ENCODE measurements around the gene HIBCH.
"Not testable (repeated sequence)": the region's sequence is repeated elsewhere in the genome, so short reads cannot be mapped to it uniquely, and the experiment has no call there.

The HIBCH gene

DNA sequence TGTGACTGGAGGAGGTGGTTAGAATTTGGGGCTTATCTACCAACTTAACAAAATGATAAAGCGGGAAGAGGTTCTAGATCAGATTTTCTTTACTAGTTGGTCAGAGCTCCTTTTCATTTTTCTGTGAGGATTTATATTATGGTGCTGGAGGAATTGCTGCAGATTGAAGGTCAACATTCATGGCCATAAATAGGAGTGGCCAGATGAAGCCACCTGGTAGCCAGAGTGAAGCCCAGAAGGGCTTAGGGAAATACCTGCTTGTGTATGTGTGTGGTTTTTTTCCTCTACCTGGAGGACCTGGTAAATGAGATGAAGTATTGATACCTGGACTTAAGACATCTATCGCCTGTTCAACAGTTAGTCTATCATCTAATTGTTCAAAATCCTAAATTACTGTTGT is 134.2 kb downstream of the HIBCH start:
- no peak for DNase-seq

DNA sequence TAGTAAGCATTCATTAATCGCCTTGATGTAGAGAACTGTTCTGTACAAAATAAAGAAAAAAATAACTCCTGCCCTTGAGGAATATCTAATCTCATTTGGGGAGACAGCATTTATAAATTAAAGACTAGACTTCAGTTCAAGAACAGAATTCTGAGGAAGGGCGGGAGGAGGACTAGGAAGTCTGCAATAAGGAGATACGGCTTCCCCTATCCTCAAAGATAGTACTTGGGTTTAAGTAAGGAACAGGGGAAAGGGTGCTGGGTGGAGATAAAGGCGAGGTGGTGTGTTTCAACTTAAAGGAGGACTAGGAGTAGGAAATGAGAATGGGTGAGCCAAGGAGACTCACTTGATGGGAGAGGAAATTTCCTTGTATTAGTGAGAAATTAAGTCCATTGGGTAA is 135.2 kb downstream of the HIBCH start:
- no peak for DNase-seq

DNA sequence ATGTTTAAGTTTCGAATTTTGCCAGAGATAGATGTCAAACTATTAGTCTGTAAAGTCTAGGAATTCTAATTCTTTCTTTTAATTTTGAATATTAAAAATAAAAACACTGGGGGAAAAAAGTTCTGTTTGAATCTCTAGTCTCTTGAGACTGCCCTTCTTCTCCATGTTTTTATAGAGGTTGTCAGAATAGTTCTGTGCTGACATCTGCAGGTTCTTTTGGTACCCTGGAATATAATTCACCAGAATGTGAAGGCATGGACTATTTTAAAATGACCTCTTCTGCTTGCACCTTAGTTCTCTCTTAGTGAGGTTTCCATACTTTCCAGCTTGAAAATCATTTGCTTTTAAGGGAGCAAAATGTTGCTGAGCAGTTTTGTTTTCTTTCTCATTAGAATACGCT is 136.1 kb downstream of the HIBCH start:
- no peak for DNase-seq

DNA sequence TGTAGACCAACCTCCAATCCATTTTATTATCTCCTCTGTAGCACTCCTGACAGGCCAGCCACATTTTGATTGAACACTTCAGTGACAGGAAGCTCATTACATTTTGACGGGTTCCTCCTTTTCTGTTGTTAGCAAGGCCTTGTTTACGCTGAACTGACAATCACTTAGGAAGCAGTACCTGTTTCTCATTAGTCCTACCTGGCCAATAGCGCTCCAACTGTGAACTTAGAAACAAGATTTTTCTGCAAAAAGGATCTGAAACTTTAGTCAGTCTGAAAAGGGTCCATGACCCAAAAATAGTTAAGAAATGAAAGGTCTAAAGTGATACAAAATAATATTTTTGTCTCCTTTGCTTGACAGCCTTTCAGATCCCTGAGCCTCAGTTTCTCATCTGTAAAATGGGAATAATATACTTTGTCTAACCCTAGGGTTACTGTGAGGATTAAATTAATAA is 137.5 kb downstream of the HIBCH start:
- no peak for DNase-seq

DNA sequence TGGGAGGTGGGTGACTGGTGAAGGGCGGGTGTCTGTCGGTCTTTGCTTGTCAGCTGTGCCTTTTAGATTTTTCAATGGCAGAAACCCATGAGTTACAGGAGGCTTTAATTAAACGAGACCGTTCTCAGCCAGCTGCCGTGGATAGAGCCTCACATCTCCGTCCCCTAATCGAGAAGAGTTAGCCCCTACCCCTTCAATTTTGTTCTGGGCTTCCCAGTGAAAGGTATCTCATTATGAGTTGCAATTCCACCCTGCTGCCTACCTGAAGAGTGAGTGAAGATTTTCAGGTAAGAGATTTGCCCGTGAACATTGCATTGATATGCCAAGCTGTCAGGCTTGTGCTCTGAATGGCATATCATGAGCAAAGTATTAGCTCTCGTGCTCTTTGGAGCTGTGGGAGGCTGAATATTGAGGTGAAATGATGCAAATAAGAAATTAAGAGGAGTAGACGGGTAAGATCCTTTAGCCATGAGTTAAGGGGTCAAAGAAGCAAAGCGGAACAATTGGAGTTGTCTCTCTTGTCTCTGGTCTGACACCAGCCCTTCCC is 138.4 kb downstream of the HIBCH start:
- DNase-seq, result no peak

DNA sequence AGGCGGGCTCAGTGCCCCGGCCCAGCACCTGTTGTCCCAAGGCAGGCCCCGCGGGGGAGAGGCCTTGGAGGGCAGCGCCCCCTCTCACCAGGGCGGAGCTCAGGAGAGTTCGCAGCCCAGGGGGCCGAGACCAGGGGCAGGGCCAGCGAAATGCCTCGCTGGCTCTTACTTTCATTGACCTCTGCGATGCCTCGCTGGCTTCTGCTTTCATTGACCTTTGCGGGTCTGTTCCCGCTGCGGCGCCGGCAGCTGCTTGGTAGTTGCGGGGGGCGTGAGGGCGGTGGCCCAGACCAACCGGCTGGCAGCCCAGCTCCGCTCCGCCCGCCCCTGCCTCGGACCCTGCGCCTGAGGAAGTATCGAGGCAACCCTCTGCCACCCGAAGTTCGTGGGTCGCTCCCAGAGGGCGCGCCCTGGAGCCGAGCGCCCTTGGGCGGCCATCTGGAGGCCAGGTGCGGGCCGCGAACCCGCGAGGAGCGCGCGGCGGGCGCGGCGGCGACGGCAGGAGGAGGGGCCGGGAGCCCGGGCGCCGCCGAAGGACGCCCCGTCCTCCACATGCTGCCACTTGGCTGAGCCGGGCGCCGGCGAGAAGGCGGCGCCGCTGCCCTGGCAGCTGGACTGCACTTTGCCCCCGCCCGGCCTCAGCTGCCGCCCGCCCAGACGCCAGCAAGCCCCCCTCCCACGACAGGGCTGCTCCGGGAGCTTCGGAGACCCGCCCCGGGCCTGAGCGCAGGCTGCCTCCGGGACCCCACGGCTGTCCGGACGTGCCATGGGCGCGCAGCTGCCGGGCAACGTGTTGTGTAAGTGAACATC is 139.1 kb downstream of the HIBCH start:
- peak; percentile 14 for DNase-seq

DNA sequence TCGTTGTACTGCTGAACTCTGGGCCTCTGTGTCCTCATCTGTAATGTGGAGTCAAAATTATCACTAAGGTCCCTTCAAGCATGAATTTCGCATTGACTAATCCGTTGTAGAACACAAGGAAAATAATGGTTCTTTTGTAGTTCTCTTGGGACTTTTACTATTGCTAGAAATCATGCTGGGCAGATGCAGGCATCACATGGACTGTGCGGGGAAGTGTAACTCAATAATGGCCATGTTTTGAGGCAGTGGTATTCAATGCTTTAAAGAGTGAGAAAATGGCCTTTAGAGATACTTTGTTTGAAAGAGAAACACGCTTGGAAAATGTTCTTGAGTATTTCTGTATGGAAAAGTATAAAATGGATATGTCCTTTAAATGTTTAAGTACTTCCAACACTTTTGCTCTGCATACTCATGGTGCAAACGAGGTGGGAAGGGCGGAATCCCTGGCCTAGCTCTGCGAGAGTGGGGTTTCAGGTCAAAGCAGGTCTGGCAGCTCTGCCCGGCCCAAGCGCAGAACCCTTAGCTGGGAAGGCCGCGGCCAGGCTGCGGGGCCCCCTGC is 139.8 kb downstream of the HIBCH start:
- DNase-seq, result no peak

DNA sequence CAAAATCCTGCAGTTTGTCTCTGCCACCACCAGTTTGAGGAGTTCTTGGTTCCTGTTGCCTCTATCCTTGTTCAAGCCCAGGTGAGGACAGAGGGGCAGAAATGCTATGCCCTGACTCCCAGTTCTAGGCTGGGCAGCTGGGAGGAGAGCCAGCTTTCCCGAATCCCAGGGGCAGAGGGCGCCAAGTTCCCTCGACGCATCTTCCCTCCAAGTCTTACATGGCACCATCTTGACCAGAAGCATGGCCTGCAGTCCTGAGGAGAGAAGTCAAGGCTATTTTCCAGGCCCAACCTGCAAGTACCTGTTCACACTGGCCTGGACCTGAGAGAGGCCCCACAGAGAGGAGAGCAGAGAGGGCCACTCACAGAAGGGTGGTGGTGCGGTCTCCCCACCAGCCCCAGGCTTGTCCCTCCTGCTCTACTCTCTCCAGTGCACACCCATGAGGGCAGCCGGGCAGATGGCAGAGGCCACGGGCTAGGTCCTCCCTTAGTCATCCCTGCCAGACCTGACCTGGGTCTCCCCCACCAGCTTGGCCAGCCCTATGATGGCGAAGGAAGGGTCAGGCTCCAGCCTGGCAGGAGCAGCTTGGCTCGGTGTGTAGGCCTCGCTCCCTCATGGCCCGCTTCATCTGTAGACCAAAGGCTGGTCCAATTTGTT is 141.4 kb downstream of the HIBCH start:
- no peak for DNase-seq

DNA sequence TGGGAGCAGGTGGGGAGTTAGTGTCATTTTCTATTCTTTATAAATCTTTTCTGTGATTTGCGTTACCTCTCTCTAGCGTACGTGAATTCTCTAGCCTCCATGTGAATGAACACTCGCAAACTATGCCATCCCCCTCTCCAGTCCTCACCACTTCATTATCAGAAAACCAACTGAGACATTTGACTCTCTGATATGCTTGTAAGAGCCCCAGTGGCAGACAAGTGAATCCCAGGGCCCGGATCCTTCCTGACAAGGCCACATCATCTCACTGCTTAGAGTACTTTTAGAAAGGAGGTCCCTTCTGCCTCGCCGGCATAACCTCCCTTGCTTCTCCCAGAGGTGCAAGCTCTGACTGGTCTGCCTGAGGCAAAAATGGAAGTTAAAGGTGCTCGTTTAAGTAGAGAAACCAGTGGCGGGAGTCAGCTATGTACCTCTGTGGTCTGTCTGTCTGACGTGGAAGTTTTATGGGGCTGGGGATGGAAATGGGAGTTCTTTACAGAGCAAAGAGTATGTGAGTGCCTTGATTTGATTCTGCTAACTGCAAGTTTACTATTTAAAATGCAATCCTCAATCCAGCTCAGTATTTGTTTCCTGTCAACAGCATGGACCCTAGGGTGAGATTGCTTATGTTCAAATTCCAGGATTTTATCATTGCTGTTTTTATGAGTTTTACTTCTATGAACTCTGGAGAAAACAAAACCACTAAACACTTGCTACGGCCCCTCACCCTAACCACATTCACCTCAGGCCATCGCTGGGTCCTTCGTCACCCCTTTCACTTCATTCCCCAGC is 142.2 kb downstream of the HIBCH start:
- no peak for DNase-seq

DNA sequence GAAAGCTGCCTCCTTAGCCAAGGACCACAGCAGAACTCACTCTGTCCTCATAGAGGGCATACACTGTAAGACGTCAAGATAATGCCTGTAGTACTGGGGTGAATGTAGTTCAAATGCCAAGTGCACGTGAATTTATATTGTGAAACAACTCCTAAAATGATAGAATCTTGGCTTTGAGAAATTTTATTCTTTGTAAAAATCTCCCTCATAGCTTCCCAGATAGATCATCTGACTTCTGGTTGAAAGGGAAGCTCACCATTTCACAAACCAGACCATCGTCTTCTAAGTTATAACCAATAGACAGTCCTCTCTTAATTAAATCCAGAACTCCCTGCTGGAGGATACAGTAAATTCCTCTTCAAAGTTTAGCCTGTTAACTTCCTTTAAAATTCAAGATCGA is 146.2 kb downstream of the HIBCH start:
- no peak for DNase-seq

DNA sequence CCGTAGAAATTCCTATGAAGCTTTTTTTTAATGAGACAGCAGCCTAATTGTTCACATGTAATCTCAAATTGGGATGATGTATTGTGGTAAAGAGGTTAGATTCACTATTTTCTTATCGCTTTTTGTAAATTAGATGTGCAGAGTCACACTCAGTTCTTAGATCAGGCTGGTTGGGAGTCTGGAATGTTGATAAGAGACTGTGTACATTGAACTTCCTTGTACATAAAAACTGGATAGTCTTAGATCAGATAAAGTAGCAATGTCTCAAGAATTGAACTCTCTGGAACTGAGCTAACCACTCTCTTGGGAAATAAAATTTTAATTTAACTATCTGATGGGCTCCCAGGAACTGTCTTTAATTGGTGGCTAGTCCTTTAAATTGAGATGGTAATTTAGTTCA is 149.0 kb downstream of the HIBCH start:
- DNase-seq, result no peak

DNA sequence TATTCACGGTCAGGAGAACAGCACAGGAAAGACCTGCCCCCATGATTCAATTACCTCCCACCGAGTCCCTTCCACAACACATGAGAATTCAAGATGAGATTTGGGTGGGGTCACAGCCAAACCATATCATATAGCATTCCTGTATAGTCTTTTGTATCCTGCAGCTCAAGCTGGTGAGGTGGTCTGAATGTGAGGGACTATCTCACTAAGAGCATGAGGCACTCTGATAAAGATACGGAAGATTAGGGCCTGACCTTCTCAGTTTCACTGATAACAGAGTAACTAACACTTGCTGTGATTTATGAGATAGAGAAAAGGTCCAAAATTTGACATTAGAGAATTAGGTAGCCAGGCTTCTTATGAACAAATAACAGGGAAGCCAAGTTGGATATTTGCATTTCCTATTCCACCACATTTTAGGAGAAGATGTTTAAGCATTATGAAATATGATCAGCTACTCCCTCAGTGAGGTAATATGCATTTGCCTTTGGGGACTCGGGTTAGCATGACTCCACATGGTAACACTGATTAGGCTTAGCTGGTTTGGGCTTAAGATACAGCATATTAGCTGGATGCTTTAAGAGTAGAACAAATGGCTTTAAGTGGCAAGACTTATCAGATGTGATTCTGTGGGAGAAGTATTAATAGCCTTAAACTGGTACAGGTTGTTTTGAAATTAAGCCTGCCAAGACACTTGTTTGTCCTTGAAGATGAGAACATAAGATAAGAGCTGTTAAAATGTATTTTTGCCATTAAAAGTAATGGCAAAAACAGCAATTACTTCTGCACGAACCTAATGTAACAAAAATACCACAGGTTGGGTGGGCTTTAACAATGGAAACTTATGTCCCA is 150.2 kb downstream of the HIBCH start:
- DNase-seq, result no peak

DNA sequence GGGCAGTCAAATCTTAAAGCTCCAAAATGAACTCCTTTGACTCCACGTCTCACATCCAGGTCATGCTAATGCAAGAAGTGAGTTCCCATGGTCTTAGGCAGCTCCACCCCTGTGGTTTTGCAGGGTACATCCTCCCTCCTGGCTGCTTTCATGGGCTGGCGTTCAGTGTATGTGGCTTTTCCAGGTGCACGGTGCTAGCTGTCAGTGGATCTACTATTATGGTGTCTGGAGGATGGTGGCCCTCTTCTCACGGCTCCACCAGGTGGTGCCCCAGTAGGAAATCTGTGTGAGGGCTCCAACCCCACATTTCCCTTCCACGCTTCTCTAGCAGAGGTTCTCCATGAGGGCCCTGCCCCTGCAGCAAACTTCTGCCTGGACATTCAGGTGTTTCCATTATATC is 151.9 kb downstream of the HIBCH start:
- DNase-seq, result no peak

DNA sequence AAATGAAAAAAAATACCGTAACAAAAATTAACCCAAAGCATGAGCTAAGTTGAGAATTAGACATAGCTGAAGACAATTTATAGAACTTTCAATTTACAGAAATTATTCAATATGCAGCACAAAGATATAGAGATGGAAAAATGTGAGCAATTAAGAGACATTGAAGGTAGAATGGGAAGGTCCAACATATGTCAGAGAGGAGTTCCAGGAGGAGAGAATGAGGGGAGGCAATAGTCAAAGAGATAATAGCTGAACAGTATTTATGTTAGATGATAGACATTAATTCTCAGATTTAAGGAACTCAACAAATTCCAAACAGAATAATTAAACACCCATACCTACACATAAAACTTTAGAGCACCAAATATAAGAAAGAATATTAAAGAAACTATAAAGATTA is 154.1 kb downstream of the HIBCH start:
- no peak for DNase-seq

DNA sequence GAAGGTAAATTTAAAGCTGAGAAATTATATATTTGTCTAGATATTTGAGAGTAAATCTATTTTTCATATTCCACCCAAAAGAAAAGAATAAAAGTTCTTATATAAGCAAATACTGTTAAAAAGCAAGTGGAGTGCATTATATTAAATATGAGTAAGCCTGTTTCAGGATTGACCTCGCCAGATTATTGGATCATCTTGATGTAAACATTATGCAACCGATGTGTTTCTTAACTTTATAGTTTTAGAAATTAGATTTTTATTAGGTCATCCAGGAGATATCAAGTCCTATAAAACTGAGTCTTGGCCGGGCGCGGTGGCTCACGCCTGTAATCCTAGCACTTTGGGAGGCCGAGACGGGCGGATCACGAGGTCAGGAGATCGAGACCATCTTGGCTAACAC is 156.8 kb downstream of the HIBCH start:
- no peak for DNase-seq

DNA sequence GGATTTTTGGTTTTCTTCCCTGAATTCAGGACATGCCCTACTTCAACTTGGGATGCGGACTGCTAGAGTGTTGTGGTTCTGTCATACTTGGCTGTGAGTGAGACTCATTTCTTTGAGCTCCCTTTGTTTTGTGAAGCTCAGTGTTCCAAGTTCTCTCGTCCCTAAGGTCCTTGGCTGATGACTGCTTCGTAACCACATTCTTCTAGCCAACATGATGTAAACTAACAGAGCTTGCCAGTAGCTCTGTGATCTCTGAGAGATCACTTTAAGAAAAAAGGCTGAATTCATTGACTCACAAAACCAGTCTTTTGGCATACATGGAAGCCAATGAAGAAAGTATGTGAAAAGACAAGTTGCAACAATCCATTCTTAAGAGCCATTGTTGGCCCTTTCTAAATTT is 160.2 kb downstream of the HIBCH start:
- peak; percentile 22 for DNase-seq

DNA sequence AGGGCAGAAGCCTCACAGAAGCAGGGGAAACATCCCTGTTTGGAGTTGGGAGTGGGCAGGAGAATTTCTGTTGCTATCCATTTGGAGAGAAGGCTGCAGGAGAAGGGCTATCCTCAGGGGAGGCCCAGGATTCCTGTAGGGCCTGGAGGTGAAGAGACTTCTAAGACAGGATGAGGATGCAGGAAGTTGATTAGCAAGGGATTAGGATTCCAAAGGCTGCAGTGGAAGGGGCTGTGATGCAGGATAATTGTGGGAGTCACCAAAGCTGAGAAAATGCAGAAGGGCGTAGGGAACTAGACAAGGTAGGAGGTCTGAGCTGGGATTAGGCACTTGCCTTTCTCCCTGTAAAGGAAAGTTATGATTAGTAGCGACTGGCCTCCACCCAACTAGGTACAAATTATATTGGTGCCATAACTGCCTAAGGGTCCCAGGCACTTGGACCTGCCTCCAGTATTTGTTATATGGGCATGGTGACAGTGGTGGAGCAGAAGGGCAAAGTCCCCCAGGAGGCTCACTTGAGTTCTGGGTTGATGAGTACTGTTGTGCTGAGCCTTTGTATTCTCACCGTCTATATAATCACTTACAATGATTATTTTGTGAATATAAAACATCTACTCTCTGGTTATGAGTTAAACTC is 160.7 kb downstream of the HIBCH start:
- DNase-seq, result no peak

DNA sequence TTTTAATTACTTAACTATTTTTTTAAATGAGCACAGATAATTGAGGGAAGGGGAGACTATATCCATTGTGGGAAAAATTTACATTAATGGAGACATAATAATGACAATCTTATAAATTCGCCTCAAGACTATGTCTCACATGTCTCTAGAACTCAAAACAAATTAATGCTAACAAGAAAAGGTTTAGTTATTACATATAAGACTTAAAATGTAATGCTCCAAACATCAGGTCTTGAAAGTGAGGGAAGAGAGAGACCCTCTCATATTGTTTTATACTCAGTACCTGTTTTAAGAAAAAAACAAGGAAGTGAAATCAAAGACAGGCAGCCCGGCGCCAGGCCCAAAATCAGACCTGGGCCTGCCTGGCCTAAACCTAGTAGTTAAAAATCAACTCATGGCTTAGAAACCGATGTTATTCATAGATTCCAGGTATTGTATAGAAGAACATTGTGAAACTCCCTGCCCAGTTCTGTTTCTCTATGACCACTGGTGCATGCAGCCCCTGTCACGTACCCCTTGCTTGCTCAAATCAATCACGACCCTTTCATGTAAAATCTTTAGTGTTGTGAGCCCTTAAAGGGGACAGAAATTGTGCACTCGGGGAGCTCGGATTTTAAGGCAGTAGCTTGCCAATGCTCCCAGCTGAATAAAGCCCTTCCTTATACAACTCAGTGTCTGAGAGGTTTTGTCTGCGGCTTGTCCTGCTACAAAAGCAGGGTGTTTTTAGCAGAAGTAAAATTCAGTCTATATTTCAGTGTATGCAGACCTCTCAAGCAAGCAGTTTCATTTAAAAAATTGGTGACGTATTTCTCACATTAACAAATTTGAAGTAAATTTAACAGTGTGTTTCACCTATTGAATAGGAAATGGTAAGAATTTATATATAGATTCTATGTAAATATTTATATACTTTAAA is 161.8 kb downstream of the HIBCH start:
- not testable (repeated sequence) for DNase-seq

DNA sequence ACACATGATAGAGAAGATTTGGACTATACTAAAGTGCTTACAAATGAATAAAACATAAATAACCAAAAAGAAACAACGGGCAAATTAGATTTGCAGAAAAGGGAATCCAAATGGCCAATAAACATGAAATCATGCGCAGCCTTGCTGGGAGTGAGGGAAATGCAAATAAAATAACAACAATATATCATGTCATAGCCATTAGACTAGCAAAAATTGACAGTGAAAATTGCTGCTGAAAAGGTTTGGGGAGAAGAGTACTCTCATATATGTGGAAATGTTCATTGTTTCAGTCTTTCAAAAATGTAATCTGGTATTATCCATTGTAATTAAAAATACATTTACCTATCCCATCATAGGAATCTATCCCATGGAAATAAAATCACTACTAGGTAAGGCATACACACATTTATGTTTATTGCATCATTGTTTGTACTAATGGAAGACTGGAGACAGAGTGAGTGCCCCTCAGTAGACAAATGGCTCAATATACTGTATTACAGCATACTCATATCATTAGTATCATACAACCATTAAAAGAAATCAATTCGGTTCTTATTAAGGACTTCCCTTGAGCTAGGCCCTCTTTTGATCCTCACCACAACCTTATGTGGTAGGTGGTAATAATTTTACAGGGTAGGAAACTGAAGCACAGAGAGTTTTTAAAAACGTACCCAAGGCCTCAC is 163.0 kb downstream of the HIBCH start:
- DNase-seq, result no peak
